ENCODE data around the gene NXPH3.

The NXPH3 gene

DNA sequence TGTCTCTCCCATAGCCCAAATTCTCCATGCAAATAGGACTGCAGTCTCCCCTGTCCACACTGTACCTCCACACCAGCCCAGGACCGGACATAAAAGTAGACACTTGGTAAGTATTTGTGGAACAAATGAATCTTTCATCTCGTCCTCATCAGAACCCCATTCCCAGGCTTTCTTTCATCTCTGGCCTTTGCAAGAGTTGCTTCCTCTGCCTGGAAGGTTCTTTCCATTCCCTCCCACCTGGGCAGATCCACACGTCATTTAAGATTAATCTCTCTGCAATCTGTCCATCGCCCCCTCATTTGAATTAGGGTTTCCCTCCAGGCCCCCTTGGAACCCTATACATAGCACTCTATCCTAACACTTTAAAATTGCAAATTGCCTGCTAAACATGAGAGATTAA lies 3.9 kb upstream of the NXPH3 start:
- Histone ChIP-seq H3K9me3 (ENCODE audit: control insufficient read depth, low read length) (no peaks in the 10 kb centered on the region), H3K4me1 (ENCODE audit: control insufficient read depth, insufficient read depth, low read length) (peaks cover 3% of the 10 kb centered on the region), H3K4me3 (ENCODE audit: low read length) (no peak overlapping the region), H3K9ac (ENCODE audit: low read length) (no peak overlapping the region), H3K36me3 (ENCODE audit: control insufficient read depth, insufficient read depth, low read length, severe bottlenecking) (no peaks in the 10 kb centered on the region), H3K27me3 (replicated peaks; ENCODE audit: control insufficient read depth, insufficient read depth, low read length) (peaks cover 9% of the 10 kb centered on the region)
- DNase-seq (ENCODE audit: low read depth) = no peak

- no peak overlapping the region for H3K4me3 ChIP-seq (ENCODE audit: low read length)
- H3K9me3 ChIP-seq (ENCODE audit: control insufficient read depth, low read length) = no peaks in the 10 kb centered on the region
- no peak overlapping the region for H3K9ac ChIP-seq (ENCODE audit: low read length)
- H3K4me1 ChIP-seq (ENCODE audit: control insufficient read depth, insufficient read depth, low read length) = peaks cover 4% of the 10 kb centered on the region
- no peaks in the 10 kb centered on the region for H3K36me3 ChIP-seq (ENCODE audit: control insufficient read depth, insufficient read depth, low read length, severe bottlenecking)
- DNase-seq (ENCODE audit: low read depth) = no peak
- peaks cover 9% of the 10 kb centered on the region for H3K27me3 ChIP-seq (replicated peaks; ENCODE audit: control insufficient read depth, insufficient read depth, low read length)
These were observed 3.4 kb upstream of the NXPH3 start for GRCh38 chr17:49572226-49572625.

DNA sequence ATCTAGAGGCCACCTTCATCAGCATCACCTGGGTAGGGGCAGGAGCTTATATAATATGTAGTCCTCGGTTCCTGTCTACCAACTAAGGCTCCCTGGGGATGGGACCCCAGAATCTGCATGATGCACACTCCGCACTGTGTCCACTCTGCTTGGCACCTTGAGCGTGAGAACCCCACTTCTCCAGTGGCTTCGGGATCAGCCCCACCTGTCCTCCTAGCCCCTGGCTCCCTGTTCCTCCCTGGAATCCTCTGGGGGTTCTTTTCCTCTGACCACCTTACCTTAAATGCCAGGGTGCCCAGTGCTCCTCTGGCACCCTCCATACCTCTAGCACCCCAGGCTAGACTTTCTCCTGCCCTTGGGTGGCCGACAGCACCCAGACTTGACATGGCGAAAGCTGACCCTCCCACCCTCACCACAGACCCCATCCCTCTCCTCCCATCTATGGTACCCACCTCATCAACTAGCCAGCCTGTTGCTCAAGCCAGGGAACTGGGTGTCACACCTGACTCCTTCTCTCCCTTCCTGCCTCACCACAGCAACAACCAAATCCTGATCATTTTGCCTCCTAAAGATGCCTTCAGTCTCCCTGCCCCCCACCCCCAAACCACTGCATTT lies 2.8 kb upstream of the NXPH3 start:
- Histone ChIP-seq H3K9me3 (ENCODE audit: control insufficient read depth, low read length) (no peaks in the 10 kb centered on the region), H3K4me3 (ENCODE audit: low read length) (no peak overlapping the region), H3K36me3 (ENCODE audit: control insufficient read depth, insufficient read depth, low read length, severe bottlenecking) (no peaks in the 10 kb centered on the region), H3K27me3 (replicated peaks; ENCODE audit: control insufficient read depth, insufficient read depth, low read length) (peaks cover 9% of the 10 kb centered on the region), H3K9ac (ENCODE audit: low read length) (no peak overlapping the region), H3K4me1 (ENCODE audit: control insufficient read depth, insufficient read depth, low read length) (peaks cover 8% of the 10 kb centered on the region)
- DNase-seq (ENCODE audit: low read depth) = no peak

DNA sequence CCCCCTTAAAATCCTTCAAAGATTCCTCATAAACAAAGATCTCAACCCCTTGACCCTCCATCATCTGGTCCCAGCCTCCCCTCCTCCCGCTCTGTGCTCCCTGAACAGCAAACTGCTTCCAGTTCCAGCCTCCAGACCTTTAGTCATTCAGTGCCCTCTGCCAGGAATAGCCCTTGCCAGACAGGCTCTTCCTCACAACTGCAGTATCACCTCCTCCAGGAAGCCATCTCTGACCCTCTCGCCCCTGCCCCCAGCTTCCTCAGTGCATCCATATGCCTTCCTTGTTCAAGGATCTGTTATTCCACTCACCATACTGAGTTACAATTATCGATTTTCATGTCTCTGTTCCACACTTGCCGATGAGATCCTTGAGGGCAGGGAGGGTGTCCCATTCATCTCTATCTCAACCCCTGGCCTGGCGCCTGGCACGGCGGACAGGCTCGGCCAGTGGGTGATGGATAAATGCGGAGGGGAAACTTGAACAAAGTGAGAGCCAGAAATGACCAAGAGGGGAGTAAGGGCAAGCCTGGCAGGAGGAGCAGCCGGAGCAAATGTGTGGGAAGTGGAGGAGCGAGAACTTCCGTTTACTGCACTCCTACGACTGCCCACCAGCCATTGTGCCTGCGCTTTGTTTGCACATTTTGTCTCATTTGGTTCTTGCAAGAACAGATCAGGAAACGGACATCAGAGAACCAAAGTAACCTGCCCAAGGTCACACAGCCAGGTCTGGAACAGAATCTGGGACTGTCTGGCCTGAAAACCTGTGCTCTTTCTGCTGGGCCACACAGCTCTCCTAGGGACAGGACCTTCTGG lies 2.0 kb upstream of the NXPH3 start:
- no peak overlapping the region for H3K4me3 ChIP-seq (ENCODE audit: low read length)
- H3K27me3 ChIP-seq (replicated peaks; ENCODE audit: control insufficient read depth, insufficient read depth, low read length) = peaks cover 9% of the 10 kb centered on the region
- H3K9ac ChIP-seq (ENCODE audit: low read length) = no peak overlapping the region
- no peaks in the 10 kb centered on the region for H3K9me3 ChIP-seq (ENCODE audit: control insufficient read depth, low read length)
- no peak for DNase-seq (ENCODE audit: low read depth)
- no peaks in the 10 kb centered on the region for H3K36me3 ChIP-seq (ENCODE audit: control insufficient read depth, insufficient read depth, low read length, severe bottlenecking)
- H3K4me1 ChIP-seq (ENCODE audit: control insufficient read depth, insufficient read depth, low read length) = peaks cover 8% of the 10 kb centered on the region

DNA sequence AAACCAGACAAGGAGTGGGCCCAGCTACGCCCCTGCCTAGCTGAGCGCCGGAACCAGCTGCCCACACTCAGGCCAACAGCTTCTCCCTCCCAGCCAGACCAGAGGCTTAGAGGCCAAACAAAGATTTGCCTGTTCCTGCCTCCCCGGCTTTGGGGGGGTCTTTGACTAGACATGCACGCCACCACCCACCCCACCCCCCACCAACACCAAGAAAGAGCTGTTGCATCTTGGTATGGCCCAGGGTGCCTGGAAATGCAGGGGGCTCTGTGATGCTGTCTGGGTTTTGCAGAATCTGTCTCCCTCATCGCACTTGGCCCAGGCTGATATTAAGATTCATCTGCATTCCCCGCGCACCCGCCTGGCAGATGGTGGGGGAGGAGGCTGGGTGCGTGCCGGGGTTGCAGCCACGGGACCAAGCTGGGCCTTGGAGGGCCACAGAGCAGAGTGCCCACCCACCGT lies 1.3 kb upstream of the NXPH3 start:
- no peaks in the 10 kb centered on the region for H3K9me3 ChIP-seq (ENCODE audit: control insufficient read depth, low read length)
- no peak overlapping the region for H3K9ac ChIP-seq (ENCODE audit: low read length)
- DNase-seq (ENCODE audit: low read depth) = no peak
- H3K4me3 ChIP-seq (ENCODE audit: low read length) = no peak overlapping the region
- H3K36me3 ChIP-seq (ENCODE audit: control insufficient read depth, insufficient read depth, low read length, severe bottlenecking) = no peaks in the 10 kb centered on the region
- peaks cover 9% of the 10 kb centered on the region for H3K27me3 ChIP-seq (replicated peaks; ENCODE audit: control insufficient read depth, insufficient read depth, low read length)
- H3K4me1 ChIP-seq (ENCODE audit: control insufficient read depth, insufficient read depth, low read length) = peaks cover 8% of the 10 kb centered on the region

- Histone ChIP-seq H3K36me3 (ENCODE audit: control insufficient read depth, insufficient read depth, low read length, severe bottlenecking) (no peaks in the 10 kb centered on the region), H3K4me3 (ENCODE audit: low read length) (no peak overlapping the region), H3K9me3 (ENCODE audit: control insufficient read depth, low read length) (no peaks in the 10 kb centered on the region), H3K27me3 (replicated peaks; ENCODE audit: control insufficient read depth, insufficient read depth, low read length) (peaks cover 9% of the 10 kb centered on the region), H3K9ac (ENCODE audit: low read length) (no peak overlapping the region), H3K4me1 (ENCODE audit: control insufficient read depth, insufficient read depth, low read length) (peaks cover 8% of the 10 kb centered on the region)
- DNase-seq (ENCODE audit: low read depth) = no peak
These were observed 559 bp upstream of the NXPH3 start for GRCh38 chr17:49574945-49575678.

- Histone ChIP-seq H3K4me1 (ENCODE audit: control insufficient read depth, insufficient read depth, low read length) (peaks cover 8% of the 10 kb centered on the region), H3K27me3 (replicated peaks; ENCODE audit: control insufficient read depth, insufficient read depth, low read length) (no peaks in the 10 kb centered on the region), H3K9me3 (ENCODE audit: control insufficient read depth, low read length) (no peaks in the 10 kb centered on the region), H3K36me3 (ENCODE audit: control insufficient read depth, insufficient read depth, low read length, severe bottlenecking) (no peaks in the 10 kb centered on the region), H3K4me3 (ENCODE audit: low read length) (peak overlapping the region; percentile 81), H3K9ac (ENCODE audit: low read length) (peak overlapping the region; percentile 87)
- DNase-seq (ENCODE audit: low read depth) = peak; percentile 81
These were observed 631 bp downstream of the NXPH3 start for GRCh38 chr17:49576088-49576916.

- H3K36me3 ChIP-seq (ENCODE audit: control insufficient read depth, insufficient read depth, low read length, severe bottlenecking) = no peaks in the 10 kb centered on the region
- H3K4me3 ChIP-seq (ENCODE audit: low read length) = peak overlapping the region; percentile 81
- no peak for DNase-seq (ENCODE audit: low read depth)
- no peaks in the 10 kb centered on the region for H3K9me3 ChIP-seq (ENCODE audit: control insufficient read depth, low read length)
- peaks cover 8% of the 10 kb centered on the region for H3K4me1 ChIP-seq (ENCODE audit: control insufficient read depth, insufficient read depth, low read length)
- H3K9ac ChIP-seq (ENCODE audit: low read length) = peak overlapping the region; percentile 87
- no peaks in the 10 kb centered on the region for H3K27me3 ChIP-seq (replicated peaks; ENCODE audit: control insufficient read depth, insufficient read depth, low read length)
These were observed 1.4 kb downstream of the NXPH3 start for GRCh38 chr17:49576917-49577649.

DNA sequence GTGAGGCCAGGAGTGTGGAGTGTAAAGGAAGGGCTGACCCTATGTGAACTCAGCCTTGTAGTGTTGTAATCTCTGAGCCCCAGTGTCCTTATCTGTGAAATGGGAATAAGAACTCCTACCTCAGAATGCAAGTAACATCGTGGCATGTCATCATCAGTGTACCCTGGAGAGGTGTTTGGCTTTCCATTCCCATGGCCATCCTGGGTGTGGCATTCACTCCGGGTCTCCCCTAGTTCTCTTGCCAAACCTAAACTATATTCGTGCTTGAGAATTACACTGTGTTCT lies 1.9 kb downstream of the NXPH3 start:
- DNase-seq (ENCODE audit: low read depth) = no peak
- H3K4me1 ChIP-seq (ENCODE audit: control insufficient read depth, insufficient read depth, low read length) = peaks cover 8% of the 10 kb centered on the region
- peak overlapping the region; percentile 87 for H3K9ac ChIP-seq (ENCODE audit: low read length)
- H3K36me3 ChIP-seq (ENCODE audit: control insufficient read depth, insufficient read depth, low read length, severe bottlenecking) = no peaks in the 10 kb centered on the region
- peak overlapping the region; percentile 81 for H3K4me3 ChIP-seq (ENCODE audit: low read length)
- no peaks in the 10 kb centered on the region for H3K9me3 ChIP-seq (ENCODE audit: control insufficient read depth, low read length)
- H3K27me3 ChIP-seq (replicated peaks; ENCODE audit: control insufficient read depth, insufficient read depth, low read length) = no peaks in the 10 kb centered on the region

- H3K9me3 ChIP-seq (ENCODE audit: control insufficient read depth, low read length) = no peaks in the 10 kb centered on the region
- peaks cover 8% of the 10 kb centered on the region for H3K4me1 ChIP-seq (ENCODE audit: control insufficient read depth, insufficient read depth, low read length)
- H3K9ac ChIP-seq (ENCODE audit: low read length) = no peak overlapping the region
- no peak overlapping the region for H3K4me3 ChIP-seq (ENCODE audit: low read length)
- H3K27me3 ChIP-seq (replicated peaks; ENCODE audit: control insufficient read depth, insufficient read depth, low read length) = no peaks in the 10 kb centered on the region
- no peak for DNase-seq (ENCODE audit: low read depth)
- H3K36me3 ChIP-seq (ENCODE audit: control insufficient read depth, insufficient read depth, low read length, severe bottlenecking) = no peaks in the 10 kb centered on the region
These were observed 2.3 kb downstream of the NXPH3 start for GRCh38 chr17:49577963-49578362.

Measured in adipocyte (in vitro differentiated cells).